HG03469 (cell line): ENCODE results near the gene TBX10.
"Not testable (repeated sequence)": the region's sequence is repeated elsewhere in the genome, so short reads cannot be mapped to it uniquely, and the experiment has no call there.

Source experiments
- ATAC-seq: cut with Tn5 transposase; IDR thresholded peaks from one replicate; pipeline ENCODE4 v1.9.1; 2021; ENCODE audit warnings: mild to moderate bottlenecking, moderate library complexity, moderate number of reproducible peaks; ENCODE audit not compliant: unreplicated experiment

TBX10 gene

DNA sequence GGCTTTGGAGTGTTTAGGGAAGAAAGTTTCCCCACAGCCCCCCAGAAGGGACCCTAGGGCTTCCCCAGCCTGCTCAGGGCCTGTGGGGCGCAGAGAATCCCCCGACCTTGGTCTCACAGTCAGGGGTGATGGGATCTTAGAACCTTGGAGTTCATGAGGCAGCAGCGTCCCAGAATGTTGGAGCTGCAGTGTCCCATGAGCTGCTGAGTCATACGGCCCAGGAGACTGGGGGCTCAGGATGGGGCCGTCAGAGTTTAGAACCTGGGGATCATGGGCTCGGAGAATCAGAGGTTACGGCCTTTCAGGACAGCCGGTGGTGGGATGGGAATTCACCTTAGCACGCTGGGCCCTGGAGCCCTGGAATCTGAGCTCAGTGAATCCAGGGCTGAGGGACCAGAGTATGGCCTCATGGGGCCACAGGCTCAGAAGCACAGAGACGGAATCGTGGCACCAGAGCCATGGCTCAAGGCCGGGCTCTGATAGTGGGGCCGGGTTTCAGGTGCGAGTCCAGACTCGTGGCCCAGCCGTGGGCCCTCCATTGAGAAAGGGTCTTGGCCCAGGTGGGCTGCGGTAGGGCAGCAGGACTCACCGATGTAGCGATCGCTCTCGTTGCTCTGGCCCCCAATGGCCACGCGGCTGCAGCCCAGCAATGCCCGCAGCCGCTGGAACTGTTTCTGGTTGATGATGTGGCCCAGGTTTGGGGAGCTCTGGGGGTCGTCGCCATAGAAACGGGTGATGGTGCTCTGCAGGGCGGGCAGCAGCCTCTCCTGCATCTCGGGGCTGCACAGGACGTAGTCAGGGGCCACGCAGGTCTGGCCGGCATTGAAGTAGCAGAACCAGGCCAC lies 25.4 kb upstream of the TBX10 start:
- ATAC-seq, result no peak

DNA sequence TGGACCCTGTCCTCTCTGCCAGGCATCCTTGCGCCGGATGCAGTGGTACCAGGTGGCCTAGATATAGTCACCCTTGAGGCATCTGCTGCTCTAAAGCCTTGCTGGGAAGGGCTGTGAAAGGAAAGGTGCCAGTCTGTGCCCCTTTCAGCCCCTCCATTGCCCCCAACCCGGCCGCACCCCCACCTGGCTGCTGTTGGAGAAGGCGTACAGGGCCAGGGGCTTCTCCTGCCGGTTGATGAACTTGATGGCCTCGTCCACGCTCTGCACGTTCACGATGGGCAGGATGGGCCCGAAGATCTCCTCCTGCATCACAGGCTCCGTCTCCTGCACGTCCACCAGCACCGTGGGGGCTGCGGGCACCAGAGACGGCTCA lies 24.6 kb upstream of the TBX10 start:
- ATAC-seq, result no peak

DNA sequence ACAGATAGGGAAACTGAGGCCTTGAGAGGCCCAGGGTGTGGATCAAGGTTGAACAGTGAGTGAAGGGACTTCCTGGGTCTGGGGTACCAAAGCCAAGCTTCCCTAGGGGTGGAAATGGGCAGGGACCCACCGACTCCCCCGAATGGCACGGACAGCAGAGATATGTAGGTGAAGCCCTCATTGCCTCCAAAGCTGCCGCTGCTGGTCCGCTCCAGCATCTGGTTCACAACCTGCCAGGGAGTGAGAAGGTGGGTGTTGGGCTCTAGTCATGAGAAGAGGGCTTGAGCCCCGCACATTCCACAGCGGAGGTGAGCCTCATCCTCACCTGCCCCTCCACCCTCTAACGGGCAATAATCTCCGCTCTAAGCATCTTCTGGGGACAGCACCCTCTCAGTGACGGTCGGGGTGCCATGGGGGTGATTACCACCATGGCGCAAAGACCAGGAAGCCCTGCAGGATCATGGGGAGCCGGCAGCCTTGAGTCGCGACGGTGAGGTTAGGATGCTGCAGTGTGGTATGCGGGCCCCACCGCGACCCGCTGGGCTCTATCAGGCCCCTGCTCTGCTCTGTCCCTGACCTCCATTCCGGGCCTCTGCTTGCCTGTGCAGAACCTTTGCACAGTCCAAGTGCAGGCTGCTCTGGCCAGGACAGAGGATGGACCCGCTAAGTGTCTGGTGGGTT lies 24.1 kb upstream of the TBX10 start:
- no peak for ATAC-seq

DNA sequence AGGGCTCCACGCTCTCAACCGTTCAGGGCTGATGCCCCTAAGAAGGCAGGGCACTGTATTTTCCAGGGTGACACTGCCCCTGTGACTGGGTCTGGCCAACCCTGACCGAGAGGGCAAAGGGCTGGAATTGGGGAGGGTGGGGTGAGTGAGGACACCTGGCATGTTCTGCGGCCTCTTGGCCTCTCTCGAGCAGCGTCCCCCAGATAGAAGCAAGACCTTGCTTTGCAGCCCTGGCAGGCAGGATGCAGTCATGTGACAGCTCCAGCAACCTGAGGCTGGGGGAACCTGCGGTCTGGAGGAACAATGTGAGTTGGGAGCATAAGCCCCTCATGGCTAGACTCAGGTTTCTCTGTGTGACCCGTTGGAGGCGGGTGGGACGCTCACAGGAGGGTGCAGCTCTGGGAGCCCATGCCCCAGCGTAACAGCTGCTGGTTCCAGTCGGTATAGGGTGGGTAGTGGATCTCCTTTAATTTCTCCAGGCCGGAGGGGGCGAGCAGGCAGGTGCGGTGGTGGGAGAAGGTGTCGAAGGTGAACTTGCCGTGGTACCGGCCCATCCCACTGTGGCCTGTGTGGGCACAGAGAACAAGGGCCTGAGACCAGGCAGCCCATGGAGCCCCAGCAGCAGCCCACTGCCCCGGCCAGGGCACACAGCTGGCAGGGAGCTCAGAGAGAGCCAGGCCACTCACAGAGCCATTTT lies 23.4 kb upstream of the TBX10 start:
- ATAC-seq, result no peak

DNA sequence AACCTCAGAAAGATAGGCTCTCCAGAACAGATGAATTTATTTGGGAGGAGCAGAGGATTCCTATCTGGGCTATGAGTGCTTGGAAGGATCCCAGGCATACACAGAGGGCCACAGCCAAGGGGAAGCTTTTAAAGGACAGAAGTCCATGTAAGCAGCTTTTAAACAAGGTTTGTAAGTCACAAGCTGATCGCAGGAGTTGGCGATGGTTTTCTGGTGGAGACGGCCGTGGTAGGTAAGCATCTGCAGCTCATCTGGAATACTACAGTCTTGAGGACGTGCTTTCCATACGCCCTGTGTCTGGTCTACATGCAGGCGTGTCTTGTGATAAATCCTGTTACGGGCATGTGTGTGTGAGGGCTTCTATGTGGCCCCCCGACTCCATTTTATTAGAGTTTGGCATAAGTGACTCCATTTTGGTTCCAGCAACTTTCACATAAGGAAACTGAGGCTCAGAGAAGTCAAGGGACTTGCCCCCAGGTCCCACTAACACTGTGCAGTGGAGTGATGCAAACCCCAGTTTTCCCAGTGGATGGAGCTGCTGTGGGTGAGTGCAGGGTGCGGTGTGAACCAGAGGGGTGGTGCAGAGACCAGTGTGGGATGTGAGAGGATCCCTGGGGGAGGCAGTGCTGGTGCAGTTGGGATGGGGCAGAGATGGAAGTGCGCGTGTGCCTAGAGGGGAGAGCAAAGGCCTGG lies 22.7 kb upstream of the TBX10 start:
- no peak for ATAC-seq

DNA sequence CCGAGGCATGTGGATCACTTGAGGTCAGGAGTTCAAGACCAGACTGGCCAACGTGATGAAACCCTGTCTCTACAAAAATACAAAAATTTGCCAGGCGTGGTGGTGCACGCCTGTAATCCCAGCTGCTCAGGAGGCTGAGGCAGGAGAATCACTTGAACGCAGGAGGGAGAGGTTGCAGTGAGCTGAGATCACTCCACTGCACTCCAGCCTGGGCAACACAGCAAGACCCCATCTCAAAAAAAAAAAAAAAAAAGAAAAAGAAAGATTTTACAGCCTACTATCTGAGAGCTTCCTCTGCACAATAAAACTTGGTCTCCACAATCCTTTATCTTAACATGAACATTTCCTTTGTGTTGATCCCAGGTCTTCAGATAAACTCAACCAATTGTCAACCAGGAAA lies 21.2 kb upstream of the TBX10 start:
- ATAC-seq, result not testable (repeated sequence)

DNA sequence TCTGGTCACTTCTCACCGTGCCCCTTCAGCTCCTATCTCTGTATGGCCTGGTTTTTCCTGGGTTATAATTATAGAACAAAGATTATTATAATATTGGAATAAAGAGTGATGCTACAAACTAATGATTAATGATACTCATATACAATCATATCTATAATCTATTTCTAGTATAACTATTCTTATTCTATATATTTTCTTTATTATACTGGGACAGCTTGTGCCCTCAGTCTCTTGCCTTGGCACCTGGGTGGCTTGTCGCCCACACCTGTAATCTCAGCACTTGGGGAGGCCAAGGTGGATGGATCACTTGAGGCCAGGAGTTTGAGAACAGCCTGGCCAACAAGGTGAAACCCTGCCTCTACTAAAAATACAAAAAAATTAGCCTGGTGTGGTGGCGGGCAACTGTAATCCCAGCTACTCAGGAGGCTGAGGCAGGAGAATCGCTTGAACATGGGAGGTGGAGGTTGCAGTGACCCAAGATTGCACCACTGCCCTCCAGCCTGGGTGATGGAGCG lies 20.1 kb upstream of the TBX10 start:
- not testable (repeated sequence) for ATAC-seq

DNA sequence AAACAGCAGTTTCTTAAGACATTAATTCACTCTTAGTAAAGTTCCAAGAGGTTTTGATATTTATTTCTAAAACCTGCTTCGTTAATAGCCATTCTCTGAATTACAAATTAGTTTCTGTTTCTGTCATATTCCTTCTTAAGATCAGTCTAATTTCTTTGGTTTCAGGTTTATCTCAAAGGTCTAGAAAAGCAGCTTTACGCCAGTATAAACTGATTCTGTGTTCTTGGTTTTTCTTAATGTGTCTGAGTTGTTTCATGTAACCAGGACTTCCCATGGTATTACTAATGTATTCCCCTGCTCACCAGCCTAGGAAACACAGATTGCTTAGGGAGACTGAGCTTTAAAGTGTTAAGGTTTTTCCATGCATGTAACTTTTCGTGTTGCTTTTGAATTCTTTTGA lies 17.7 kb upstream of the TBX10 start:
- no peak for ATAC-seq

DNA sequence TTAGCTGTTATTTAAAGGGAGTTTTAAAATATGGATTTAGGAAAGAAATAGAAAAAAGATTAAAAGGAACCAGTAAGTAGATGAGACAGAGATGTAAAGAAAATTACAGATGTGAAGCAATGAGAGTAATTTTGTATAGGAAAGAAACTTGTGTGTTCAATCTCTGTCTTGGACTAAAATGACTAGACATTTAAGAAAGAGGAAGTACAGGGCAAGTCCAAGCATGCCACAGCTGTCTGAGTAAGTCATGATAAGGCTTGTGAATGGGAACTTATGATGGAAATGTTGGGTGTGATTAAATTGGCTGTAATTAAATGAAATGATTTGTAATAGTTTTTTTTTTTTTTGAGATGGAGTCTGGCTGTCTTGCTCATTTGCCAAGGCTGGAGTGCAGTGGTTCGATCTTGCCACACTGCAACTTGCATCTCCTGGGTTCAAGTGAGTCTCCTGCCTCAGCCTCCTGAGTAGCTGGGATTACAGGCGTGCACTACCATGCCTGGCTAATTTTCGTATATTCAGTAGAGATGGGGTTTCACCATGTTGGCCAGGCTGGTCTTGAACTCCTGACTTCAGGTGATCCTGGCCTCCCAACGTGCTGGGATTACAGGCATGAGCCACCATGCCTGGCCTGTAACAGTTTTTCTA lies 16.8 kb upstream of the TBX10 start:
- ATAC-seq, result no peak

DNA sequence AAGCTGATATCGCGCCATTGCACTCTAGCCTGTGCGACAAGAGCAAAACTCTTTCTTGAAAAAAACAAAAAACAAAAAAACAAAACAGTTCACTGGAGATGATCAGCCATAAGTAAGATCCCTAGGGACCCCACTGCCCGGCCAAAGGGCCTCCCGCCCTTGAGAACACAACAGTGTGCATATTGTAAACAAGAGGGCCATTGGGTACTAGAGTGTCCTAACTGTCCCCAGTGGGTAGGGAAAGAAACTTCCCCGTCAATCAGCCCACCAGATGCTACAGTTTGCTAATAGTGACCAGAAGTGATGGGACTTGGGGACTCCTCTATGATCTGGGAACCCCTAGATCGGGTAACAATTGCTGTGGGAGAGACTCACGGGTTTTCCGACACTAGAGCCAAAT lies 14.7 kb upstream of the TBX10 start:
- no peak for ATAC-seq

DNA sequence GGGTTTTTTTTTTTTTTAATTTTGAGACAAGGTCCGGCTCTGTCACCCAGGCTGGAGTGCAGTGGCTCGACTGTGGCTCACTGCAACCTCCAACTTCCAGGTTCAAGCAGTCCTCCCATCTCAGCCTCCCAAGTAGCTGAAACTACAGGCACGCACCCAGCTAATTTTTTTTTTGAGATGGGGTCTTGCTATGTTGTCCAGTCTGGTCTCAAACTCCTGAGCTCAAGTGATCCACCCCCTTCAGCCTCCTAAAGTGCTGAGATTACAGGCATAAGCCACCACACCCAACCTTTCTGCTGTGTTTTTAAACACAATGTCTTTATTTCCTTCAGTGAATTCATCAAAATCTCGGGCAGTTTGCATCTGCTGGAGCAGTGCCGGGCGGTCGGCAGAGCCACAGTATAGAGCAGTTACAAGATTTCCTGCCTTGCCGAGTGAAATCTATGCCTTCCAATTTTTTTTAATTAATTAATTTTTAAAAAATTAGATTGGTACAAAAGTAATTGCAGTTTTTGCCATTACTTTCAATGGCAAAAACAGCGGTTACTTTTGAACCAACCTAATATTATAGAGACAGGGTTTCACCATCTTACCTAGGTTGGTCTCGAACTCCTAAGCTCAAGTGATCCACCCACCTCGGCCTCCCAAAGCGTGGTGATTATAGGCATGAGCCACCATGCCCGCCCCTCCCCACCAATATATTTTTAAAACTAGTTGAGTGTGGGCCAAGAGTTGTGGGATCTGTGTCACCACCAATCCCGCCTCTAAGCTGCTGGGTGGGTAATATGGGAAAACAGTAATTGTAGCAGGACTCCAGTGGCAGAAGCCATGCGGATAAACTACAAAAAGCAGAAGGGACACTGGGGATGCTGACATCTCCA lies 13.6 kb upstream of the TBX10 start:
- ATAC-seq, result no peak

DNA sequence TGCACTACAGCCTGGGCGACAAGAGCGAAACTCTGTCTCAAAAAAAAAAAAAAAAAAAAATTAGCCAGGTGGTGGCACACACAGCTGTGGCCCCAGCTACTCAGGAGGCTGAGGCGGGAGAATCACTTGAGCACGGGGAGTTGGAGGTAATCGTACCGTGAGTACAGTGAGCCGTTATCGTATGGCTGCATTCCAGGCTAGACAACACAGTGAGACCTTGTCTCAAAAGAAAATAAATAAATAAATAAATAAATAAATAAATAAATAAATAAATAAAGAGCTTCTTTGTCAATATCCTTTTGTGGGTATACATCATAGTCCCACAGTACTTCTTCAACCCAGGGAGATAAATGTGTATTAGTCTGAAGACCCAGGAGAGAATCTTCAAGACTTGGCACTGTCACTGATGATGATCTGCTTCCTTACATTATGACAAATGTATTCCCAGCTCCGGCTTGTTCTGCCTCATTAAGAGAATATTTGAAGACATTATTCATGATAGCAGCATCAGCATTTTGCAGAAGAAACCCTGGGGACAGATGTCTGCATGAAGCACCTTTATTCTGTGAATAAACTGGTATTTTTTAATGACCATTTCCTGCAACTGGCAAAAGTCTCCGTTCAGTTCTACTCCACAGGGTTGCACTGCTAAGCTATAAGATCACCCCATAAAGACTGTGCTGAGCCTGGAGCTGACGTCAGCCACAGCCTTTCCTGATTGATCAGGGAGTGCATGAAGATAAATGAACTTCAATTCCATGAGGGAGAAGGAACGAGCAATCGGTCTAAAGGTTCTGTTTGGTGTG lies 12.6 kb upstream of the TBX10 start:
- ATAC-seq, result no peak

DNA sequence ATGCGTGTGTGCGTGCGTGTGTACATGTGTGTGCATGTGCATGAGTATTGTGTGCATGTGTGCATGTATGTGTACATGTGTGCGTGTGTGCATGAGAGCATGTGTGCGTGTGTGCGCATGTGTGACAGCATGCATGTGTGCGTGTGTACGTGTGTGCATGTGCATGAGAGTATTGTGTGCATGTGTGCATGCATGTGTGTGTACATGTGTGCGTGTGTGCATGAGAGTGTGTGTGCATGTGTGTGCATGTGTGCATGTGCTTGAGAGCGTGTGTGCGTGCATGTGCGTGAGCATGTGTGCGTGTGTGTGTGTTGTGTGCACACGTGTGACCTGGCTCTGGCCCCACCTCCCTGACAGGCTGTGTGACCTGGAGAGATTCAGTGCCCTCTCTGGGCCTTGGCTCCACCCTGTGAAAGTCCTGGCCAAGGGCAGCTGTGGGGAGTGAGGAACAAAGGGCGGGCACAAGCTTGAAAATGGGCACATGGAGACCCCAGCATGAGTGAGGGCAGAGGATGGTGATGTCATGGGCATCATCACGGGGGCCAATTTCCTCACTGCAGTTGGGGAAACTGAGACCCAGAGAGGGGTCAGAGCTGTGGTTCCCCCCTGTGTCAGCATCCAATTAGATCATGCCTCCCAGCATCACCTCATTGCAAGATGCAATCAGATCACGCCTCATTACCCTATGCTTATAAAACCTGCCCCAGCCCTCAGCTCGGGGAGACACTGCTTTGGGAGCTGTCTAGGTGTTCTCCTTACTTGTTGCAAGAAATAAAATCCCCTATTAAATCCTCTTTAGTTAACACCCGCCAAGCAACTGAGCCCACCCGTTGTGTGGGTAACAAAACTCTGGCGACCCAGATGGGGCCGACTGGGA lies 10.3 kb upstream of the TBX10 start:
- no peak for ATAC-seq

DNA sequence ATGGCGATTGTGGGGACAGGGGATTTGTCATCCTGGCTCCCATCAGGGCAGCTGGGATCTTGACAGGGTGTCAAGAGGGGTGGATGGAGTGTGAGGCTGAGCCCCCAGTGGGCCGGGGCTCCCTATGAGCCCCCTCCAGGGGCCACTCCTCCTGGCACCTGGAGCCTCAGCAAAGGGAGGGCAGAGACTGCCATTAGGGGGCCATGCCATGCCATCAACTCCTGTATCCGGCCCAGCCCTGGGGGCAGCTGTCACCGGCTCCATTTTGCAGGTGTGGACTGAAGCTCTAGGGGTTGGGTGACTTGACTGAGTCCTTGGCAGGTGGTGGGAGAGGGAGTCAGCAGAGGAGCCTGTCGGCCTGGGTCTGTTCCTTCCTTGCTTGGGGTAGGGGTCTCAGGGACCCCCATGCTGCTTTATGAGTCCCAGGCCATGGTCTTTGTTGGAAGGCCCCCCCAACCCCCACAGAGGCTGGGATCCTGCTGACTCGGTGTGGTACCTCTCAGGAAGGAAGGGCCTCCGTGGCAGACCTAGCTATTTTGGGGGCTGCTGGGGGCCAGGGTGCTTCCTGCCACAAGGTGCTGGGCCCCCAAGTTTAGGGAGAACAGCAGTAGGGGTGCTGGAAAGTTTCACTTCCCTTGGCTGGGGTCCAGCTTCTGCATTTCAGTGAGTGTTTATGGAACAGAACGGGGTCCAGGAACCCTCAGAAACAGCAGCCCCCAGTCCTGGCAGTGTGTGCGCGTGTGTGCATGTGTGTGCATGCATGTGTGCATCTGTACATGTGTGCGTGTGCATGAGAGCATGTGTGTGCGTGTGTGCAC lies 9.4 kb upstream of the TBX10 start:
- no peak for ATAC-seq

DNA sequence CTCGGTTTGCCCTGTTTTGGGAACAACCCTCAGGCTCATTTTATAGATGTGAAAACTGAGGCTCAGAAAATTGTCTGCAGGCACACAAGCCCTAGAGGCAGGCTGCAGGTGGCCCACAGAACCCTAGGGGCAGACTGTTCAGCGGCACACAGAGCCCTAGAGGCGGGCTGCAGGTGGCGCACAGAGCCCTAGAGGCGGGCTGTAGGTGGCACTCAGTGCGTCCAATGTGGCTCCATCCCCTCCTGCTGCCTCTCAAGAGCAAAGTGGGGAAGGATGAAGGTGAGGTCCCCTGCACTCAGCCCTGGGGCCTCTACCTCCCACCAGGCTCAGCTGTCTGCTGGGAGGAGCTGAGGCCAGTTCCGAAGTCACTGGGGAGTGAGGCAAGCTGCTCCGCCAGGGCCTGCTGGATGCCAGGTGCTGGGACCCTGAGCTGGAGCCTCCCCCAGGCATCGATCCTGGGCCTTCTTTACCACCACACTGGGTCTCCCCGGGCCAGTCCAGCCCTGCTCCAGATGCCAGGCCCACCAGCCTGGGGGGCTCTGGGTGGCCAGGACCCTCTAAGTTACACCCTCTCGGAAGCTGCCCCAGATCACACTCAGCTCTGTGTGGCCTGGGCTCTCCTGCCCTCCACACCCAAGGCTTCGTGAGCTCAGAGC lies 8.7 kb upstream of the TBX10 start:
- no peak for ATAC-seq

DNA sequence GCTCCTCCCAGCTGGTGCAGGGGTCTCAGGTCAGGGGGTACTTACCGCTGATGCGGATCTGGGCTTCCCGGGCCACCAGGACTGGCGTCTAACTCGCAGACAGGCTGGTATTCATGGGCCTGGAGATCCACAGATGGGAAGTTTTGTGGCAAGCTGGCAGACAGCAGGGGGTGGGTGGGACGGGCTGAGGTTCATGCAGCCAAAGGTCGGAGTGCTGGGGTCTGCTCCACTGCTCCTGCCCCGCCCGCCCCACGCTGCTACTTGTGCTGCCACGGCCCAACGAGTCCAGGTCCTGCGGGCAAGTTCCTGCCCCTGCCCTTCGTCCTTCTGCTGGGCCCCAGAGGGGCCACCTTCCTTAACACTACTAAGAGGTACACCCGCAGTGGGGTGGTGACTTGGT lies 7.9 kb upstream of the TBX10 start:
- no peak for ATAC-seq
